Neural cell (in vitro differentiated cells): ENCODE data around the gene WDR35.
"Not testable (repeated sequence)": the region's sequence is repeated elsewhere in the genome, so short reads cannot be mapped to it uniquely, and the experiment has no call there.

ENCODE experiments used
- EP300 ChIP-seq: fragments of 450-650 bp; conservative IDR thresholded peaks from 2 replicates; pipeline ENCODE4 v1.6.1; 2014; ENCODE audit warnings: antibody characterized with exemption, mild to moderate bottlenecking, moderate library complexity; ENCODE audit not compliant: poor library complexity, severe bottlenecking
- EZH2 ChIP-seq: fragments of 200-600, 300-800 bp; shearing (Covaris generic), sonication (generic); IDR thresholded peaks from 2 replicates; pipeline ENCODE4 v1.6.1; 2014; ENCODE audit warnings: antibody characterized with exemption, low read length, borderline replicate concordance, mild to moderate bottlenecking; ENCODE audit not compliant: insufficient read depth, poor library complexity, severe bottlenecking
- MXI1 ChIP-seq: fragments of 450-650 bp; conservative IDR thresholded peaks from 2 replicates; pipeline ENCODE4 v1.6.1; 2014; ENCODE audit warnings: antibody characterized with exemption, mild to moderate bottlenecking; ENCODE audit not compliant: poor library complexity, severe bottlenecking
- POLR2AphosphoS5 ChIP-seq: IDR thresholded peaks from 2 replicates; pipeline ENCODE4 v1.6.1; 2012
- SMC3 ChIP-seq: fragments of 450-650 bp; conservative IDR thresholded peaks from 2 replicates; pipeline ENCODE4 v1.6.1; 2014; ENCODE audit warnings: antibody characterized with exemption, mild to moderate bottlenecking, moderate library complexity; ENCODE audit not compliant: poor library complexity
- TF ChIP-seq, protein P1 (sequence below): IDR thresholded peaks from 2 replicates; pipeline ENCODE4 v1.6.1; 2012; ENCODE audit warnings: borderline replicate concordance
- TF ChIP-seq, protein P2 (sequence below): fragments of 450-650 bp; IDR thresholded peaks from 2 replicates; pipeline ENCODE4 v1.5.1; 2014; ENCODE audit warnings: antibody characterized with exemption, mild to moderate bottlenecking, moderate library complexity; ENCODE audit not compliant: poor library complexity, severe bottlenecking

DNA sequence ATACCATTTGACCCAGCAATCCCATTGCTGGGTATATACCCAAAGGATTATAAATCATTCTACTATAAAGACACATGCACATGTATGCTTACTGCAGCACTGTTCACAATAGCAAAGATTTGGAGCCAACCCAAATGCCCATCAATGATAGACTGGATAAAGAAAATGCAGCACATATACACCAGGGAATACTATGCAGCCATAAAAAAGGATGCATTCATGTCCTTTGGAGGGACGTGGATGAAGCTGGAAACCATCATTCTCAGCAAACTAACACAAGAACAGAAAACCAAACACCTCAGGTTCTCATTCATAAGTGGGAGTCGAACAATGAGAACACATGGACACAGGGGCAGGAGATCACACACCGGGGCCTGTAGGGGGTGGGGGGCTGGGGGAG, 67.7 kb downstream of the WDR35 start:
- TF ChIP-seq EZH2, MXI1, EP300, SMC3, POLR2AphosphoS5: not testable (repeated sequence)
- TF ChIP-seq, protein P1, sequence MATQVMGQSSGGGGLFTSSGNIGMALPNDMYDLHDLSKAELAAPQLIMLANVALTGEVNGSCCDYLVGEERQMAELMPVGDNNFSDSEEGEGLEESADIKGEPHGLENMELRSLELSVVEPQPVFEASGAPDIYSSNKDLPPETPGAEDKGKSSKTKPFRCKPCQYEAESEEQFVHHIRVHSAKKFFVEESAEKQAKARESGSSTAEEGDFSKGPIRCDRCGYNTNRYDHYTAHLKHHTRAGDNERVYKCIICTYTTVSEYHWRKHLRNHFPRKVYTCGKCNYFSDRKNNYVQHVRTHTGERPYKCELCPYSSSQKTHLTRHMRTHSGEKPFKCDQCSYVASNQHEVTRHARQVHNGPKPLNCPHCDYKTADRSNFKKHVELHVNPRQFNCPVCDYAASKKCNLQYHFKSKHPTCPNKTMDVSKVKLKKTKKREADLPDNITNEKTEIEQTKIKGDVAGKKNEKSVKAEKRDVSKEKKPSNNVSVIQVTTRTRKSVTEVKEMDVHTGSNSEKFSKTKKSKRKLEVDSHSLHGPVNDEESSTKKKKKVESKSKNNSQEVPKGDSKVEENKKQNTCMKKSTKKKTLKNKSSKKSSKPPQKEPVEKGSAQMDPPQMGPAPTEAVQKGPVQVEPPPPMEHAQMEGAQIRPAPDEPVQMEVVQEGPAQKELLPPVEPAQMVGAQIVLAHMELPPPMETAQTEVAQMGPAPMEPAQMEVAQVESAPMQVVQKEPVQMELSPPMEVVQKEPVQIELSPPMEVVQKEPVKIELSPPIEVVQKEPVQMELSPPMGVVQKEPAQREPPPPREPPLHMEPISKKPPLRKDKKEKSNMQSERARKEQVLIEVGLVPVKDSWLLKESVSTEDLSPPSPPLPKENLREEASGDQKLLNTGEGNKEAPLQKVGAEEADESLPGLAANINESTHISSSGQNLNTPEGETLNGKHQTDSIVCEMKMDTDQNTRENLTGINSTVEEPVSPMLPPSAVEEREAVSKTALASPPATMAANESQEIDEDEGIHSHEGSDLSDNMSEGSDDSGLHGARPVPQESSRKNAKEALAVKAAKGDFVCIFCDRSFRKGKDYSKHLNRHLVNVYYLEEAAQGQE: not testable (repeated sequence)
- TF ChIP-seq, protein P2, sequence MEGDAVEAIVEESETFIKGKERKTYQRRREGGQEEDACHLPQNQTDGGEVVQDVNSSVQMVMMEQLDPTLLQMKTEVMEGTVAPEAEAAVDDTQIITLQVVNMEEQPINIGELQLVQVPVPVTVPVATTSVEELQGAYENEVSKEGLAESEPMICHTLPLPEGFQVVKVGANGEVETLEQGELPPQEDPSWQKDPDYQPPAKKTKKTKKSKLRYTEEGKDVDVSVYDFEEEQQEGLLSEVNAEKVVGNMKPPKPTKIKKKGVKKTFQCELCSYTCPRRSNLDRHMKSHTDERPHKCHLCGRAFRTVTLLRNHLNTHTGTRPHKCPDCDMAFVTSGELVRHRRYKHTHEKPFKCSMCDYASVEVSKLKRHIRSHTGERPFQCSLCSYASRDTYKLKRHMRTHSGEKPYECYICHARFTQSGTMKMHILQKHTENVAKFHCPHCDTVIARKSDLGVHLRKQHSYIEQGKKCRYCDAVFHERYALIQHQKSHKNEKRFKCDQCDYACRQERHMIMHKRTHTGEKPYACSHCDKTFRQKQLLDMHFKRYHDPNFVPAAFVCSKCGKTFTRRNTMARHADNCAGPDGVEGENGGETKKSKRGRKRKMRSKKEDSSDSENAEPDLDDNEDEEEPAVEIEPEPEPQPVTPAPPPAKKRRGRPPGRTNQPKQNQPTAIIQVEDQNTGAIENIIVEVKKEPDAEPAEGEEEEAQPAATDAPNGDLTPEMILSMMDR: not testable (repeated sequence)
